Smooth muscle cell (in vitro differentiated cells): ENCODE results near the gene COPG2. TPM values are rescaled to one million over a fixed set of nuclear protein-coding genes. Genes with fewer than 3 reads are reported as not detected.

ENCODE experiments used
- DNase-seq: peaks from one replicate; lab custom pipeline; 2025; ENCODE audit not compliant: unreplicated experiment; lab: John Stamatoyannopoulos, UW
- H2AFZ ChIP-seq: fragments of 200-600 bp; sonication (generic); 2 replicates; pipeline ENCODE4 v1.6.0; 2016; ENCODE audit warnings: antibody characterized with exemption, low read depth, mild to moderate bottlenecking
- H3F3A ChIP-seq: fragments of 200-600 bp; sonication (generic); 2 replicates; pipeline ENCODE4 v1.6.0; 2017; ENCODE audit warnings: antibody characterized with exemption, low read depth
- H3K27ac ChIP-seq: fragments of 200-600 bp; sonication (generic); 2 replicates; pipeline ENCODE4 v1.5.1; 2016; ENCODE audit warnings: low read depth, mild to moderate bottlenecking
- H3K27me3 ChIP-seq: fragments of 200-600 bp; sonication (generic); 2 replicates; pipeline ENCODE4 v1.6.1; 2016; ENCODE audit warnings: low read depth, mild to moderate bottlenecking
- H3K36me3 ChIP-seq: fragments of 200-600 bp; sonication (generic); 2 replicates; pipeline ENCODE4 v1.5.1; 2016; ENCODE audit warnings: low read depth
- H3K4me1 ChIP-seq: fragments of 200-600 bp; sonication (generic); 2 replicates; pipeline ENCODE4 v1.5.1; 2016; ENCODE audit warnings: low read depth
- H3K4me2 ChIP-seq: fragments of 200-600 bp; sonication (generic); 2 replicates; pipeline ENCODE4 v1.6.0; 2016; ENCODE audit warnings: mild to moderate bottlenecking
- H3K4me3 ChIP-seq: fragments of 200-600 bp; sonication (generic); 2 replicates; pipeline ENCODE4 v1.5.1; 2016; ENCODE audit warnings: mild to moderate bottlenecking
- H3K79me2 ChIP-seq: fragments of 200-600 bp; sonication (generic); 2 replicates; pipeline ENCODE4 v1.6.0; 2016; ENCODE audit warnings: low read depth, mild to moderate bottlenecking
- H3K9ac ChIP-seq: fragments of 200-600 bp; sonication (generic); 2 replicates; pipeline ENCODE4 v1.6.0; 2016; ENCODE audit warnings: low read depth
- H3K9me3 ChIP-seq: fragments of 200-600 bp; sonication (generic); replicated peaks from 2 replicates; pipeline ENCODE4 v1.5.1; 2016; ENCODE audit warnings: low read depth
- H4K20me1 ChIP-seq: fragments of 200-600 bp; sonication (generic); 2 replicates; pipeline ENCODE4 v1.6.0; 2016; ENCODE audit warnings: low read depth
- WGBS: methylation state at CpG from one replicate; pipeline ENCODE4 v1.1.7; 2016; ENCODE audit warnings: low lambda C conversion rate; 5-methylcytosine and 5-hydroxymethylcytosine counted together
- polyA plus RNA-seq: library from polyadenylated mRNA; unstranded; fragments of >200 nt; fragmentation: Nextera tagmentation; extraction: Ambion mirVana; gene quantifications from 2 replicates; pipeline ENCODE4 v1.2.1, GENCODE V29; 2016
- total RNA-seq: library from RNA; depleted of rRNA; stranded (reverse); fragments of >200 nt; gene quantifications from 2 replicates; pipeline ENCODE4 v1.2.3, GENCODE V29; 2014
- TF ChIP-seq, protein P1 (sequence below): fragments of 200-600 bp; sonication (generic); IDR thresholded peaks from 2 replicates; pipeline ENCODE4 v1.5.1; 2017; ENCODE audit warnings: borderline replicate concordance, mild to moderate bottlenecking, antibody characterized with exemption; ENCODE audit not compliant: insufficient read depth, poor library complexity, severe bottlenecking

COPG2 gene, protein sequence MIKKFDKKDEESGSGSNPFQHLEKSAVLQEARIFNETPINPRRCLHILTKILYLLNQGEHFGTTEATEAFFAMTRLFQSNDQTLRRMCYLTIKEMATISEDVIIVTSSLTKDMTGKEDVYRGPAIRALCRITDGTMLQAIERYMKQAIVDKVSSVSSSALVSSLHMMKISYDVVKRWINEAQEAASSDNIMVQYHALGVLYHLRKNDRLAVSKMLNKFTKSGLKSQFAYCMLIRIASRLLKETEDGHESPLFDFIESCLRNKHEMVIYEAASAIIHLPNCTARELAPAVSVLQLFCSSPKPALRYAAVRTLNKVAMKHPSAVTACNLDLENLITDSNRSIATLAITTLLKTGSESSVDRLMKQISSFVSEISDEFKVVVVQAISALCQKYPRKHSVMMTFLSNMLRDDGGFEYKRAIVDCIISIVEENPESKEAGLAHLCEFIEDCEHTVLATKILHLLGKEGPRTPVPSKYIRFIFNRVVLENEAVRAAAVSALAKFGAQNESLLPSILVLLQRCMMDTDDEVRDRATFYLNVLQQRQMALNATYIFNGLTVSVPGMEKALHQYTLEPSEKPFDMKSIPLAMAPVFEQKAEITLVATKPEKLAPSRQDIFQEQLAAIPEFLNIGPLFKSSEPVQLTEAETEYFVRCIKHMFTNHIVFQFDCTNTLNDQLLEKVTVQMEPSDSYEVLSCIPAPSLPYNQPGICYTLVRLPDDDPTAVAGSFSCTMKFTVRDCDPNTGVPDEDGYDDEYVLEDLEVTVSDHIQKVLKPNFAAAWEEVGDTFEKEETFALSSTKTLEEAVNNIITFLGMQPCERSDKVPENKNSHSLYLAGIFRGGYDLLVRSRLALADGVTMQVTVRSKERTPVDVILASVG
- 39.8 and 43.8 TPM in 2 replicates for total RNA-seq
- polyA plus RNA-seq, result 5.6 and 8.7 TPM in 2 replicates

- Histone ChIP-seq H3K4me2 (peak within 1 kb of the TSS; percentile 90), H3K9me3 (no peaks in the 10 kb centered on the region), H3K27ac (peak within 1 kb of the TSS; percentile 49), H4K20me1 (no peaks in the 10 kb centered on the region), H3K4me3 (peak within 1 kb of the TSS; percentile 85), H3F3A (no peaks in the 10 kb centered on the region), H2AFZ (peak within 1 kb of the TSS; percentile 100), H3K36me3 (no peaks in the 10 kb centered on the region), H3K9ac (peak within 1 kb of the TSS; percentile 73), H3K4me1 (peaks cover 15% of the 10 kb centered on the region), H3K79me2 (no peaks in the 10 kb centered on the region), H3K27me3 (no peaks in the 10 kb centered on the region)
- 0% methylated on average over 54 of the region's 103 CpGs for WGBS
- TF ChIP-seq, protein P1, sequence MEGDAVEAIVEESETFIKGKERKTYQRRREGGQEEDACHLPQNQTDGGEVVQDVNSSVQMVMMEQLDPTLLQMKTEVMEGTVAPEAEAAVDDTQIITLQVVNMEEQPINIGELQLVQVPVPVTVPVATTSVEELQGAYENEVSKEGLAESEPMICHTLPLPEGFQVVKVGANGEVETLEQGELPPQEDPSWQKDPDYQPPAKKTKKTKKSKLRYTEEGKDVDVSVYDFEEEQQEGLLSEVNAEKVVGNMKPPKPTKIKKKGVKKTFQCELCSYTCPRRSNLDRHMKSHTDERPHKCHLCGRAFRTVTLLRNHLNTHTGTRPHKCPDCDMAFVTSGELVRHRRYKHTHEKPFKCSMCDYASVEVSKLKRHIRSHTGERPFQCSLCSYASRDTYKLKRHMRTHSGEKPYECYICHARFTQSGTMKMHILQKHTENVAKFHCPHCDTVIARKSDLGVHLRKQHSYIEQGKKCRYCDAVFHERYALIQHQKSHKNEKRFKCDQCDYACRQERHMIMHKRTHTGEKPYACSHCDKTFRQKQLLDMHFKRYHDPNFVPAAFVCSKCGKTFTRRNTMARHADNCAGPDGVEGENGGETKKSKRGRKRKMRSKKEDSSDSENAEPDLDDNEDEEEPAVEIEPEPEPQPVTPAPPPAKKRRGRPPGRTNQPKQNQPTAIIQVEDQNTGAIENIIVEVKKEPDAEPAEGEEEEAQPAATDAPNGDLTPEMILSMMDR, result no peak
- DNase-seq, result peak; percentile 74
These were observed at the start of gene COPG2 for GRCh38 chr7:130668258-130669084. Gene COPG2, minus strand, starts transcription at chr7:130668748. Its CDS starts 80 bp downstream, at chr7:130668668.

DNA sequence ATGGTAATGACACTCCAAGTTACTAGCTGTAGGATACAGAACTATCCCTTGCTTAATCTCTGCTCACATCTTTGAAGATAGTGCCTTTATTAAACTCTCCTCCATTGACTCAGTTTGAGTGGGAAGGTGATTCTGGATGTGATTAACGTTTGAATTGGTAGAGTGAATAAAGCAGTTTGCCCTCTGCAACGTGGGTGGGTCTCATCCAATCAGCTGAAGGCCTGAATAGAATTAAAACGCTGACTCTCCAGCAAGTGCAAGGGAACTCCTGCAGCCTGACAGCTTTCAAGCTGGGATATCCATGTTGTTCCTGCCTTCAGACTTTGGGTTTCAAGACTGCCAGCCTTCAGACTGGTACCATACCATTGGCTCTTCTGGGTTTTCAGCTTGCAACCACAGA, 43.9 kb upstream of the COPG2 start:
- Histone ChIP-seq H3K79me2 (no peaks in the 10 kb centered on the region), H3K4me1 (no peaks in the 10 kb centered on the region), H2AFZ (no peak overlapping the region), H4K20me1 (no peaks in the 10 kb centered on the region), H3K9me3 (no peaks in the 10 kb centered on the region), H3K9ac (no peak overlapping the region), H3K27me3 (no peaks in the 10 kb centered on the region), H3K4me2 (no peak overlapping the region), H3K36me3 (no peaks in the 10 kb centered on the region), H3F3A (no peaks in the 10 kb centered on the region), H3K27ac (no peak overlapping the region), H3K4me3 (no peak overlapping the region)
- 28% methylated on average over 3 of the region's 3 CpGs for WGBS
- TF ChIP-seq, protein P1, result no peak
- DNase-seq, result no peak

- Histone ChIP-seq H3K4me2 (no peak overlapping the region), H3K36me3 (no peaks in the 10 kb centered on the region), H3K27ac (no peak overlapping the region), H3K9me3 (no peaks in the 10 kb centered on the region), H3K9ac (no peak overlapping the region), H4K20me1 (no peaks in the 10 kb centered on the region), H3K4me3 (no peak overlapping the region), H3K79me2 (no peaks in the 10 kb centered on the region), H2AFZ (no peak overlapping the region), H3F3A (no peaks in the 10 kb centered on the region), H3K4me1 (no peaks in the 10 kb centered on the region), H3K27me3 (no peaks in the 10 kb centered on the region)
- no peak for DNase-seq
- TF ChIP-seq, protein P1, result no peak
- 94% methylated on average over 4 of the region's 4 CpGs for WGBS
These were observed 40.2 kb upstream of the COPG2 start for GRCh38 chr7:130708766-130709165.
